ENCODE results near the gene CARHSP1.

Gene CARHSP1

GRCh38 chr16:8858994-8859912 is 9.6 kb downstream of the CARHSP1 start:
- no peak for TF ChIP-seq TAF1 (IDR thresholded peaks at IDR 0.05; ENCODE audit: borderline replicate concordance, low read depth, low read length)
- TF ChIP-seq POLR2A (IDR thresholded peaks at IDR 0.05; ENCODE audit: low read depth, low read length), result no peak
- TF ChIP-seq POLR2AphosphoS5 (IDR thresholded peaks at IDR 0.05; ENCODE audit: low read depth, low read length), result no peak; the same call in 1 of the 2 replicates
- DNase-seq (ENCODE audit: insufficient read length), result no peak
- FAIRE-seq, result no peak

GRCh38 chr16:8855972-8856371 is 12.8 kb downstream of the CARHSP1 start:
- FAIRE-seq (no peak), DNase-seq (ENCODE audit: insufficient read length) (no peak)
- TF ChIP-seq TAF1 (IDR thresholded peaks at IDR 0.05; ENCODE audit: borderline replicate concordance, low read depth, low read length) (no peak), POLR2A (IDR thresholded peaks at IDR 0.05; ENCODE audit: low read depth, low read length) (no peak), POLR2AphosphoS5 (IDR thresholded peaks at IDR 0.05; ENCODE audit: low read depth, low read length) (no peak)

GRCh38 chr16:8855051-8855786 is 13.6 kb downstream of the CARHSP1 start:
- TF ChIP-seq POLR2AphosphoS5 (IDR thresholded peaks at IDR 0.05; ENCODE audit: low read depth, low read length) (no peak), TAF1 (IDR thresholded peaks at IDR 0.05; ENCODE audit: borderline replicate concordance, low read depth, low read length) (no peak), POLR2A (IDR thresholded peaks at IDR 0.05; ENCODE audit: low read depth, low read length) (no peak; the same call in 1 of the 2 replicates)
- DNase-seq (ENCODE audit: insufficient read length), result no peak
- no peak for FAIRE-seq

DNA sequence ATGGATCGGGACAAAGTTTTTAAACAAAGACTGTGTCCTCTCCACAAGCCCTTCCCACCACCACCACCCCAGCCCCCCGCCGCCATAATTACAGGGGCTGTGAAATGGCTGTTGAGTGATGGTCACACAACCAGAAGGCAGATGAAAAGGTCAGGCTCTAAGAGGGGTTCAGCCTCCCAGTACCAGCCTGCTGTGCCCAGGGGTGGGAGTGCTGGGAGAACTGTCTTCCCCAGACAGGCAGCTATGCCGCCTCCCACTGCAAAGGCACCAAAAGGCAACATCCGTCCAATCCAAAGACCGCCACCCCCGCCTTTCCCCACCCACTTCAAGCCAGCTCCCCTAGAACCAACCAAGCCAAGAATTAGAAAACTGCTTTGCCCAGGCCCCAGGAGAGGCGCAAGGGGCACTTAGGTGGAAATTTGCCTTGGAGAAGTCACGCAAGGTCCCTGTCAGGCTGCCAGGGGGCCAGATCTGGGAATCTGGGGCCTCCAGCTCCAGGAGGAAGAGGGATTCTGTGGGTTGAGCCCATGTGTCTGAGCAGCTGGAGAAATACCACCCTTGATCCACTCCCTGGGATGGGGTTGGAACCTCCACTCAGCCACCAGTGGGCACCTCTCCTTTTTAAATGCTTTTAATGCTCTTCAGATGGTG is 14.4 kb downstream of the CARHSP1 start:
- DNase-seq (ENCODE audit: insufficient read length), result no peak
- no peak for FAIRE-seq
- TF ChIP-seq POLR2AphosphoS5 (IDR thresholded peaks at IDR 0.05; ENCODE audit: low read depth, low read length), result no peak
- no peak; the same call in 1 of the 2 replicates for TF ChIP-seq POLR2A (IDR thresholded peaks at IDR 0.05; ENCODE audit: low read depth, low read length)
- TF ChIP-seq TAF1 (IDR thresholded peaks at IDR 0.05; ENCODE audit: borderline replicate concordance, low read depth, low read length), result no peak

DNA sequence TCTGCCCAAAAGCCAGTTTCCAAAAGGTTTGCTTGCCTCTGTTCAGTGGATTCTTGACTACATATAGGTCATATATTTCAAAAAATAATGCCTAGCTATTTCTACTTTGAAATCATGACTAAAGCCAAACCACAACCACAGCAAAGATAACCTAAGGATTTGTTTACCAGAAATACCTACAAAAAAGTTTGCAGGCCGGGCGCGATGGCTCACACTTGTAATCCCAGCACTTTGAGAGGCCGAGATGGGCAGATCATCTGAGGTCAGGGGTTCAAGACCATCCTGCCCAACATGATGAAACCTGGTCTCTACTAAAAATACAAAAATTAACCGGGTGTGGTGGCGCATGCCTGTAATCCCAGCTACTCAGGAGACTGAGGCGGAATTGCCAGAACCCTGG is 15.2 kb downstream of the CARHSP1 start:
- TF ChIP-seq TAF1 (IDR thresholded peaks at IDR 0.05; ENCODE audit: borderline replicate concordance, low read depth, low read length) (no peak), POLR2A (IDR thresholded peaks at IDR 0.05; ENCODE audit: low read depth, low read length) (no peak), POLR2AphosphoS5 (IDR thresholded peaks at IDR 0.05; ENCODE audit: low read depth, low read length) (no peak; the same call in 1 of the 2 replicates)
- no peak for FAIRE-seq
- DNase-seq (ENCODE audit: insufficient read length), result no peak

GRCh38 chr16:8853150-8853549 is 15.7 kb downstream of the CARHSP1 start:
- no peak for DNase-seq (ENCODE audit: insufficient read length)
- TF ChIP-seq POLR2AphosphoS5 (IDR thresholded peaks at IDR 0.05; ENCODE audit: low read depth, low read length) (no peak; the same call in 1 of the 2 replicates), POLR2A (IDR thresholded peaks at IDR 0.05; ENCODE audit: low read depth, low read length) (no peak), TAF1 (IDR thresholded peaks at IDR 0.05; ENCODE audit: borderline replicate concordance, low read depth, low read length) (no peak)

DNA sequence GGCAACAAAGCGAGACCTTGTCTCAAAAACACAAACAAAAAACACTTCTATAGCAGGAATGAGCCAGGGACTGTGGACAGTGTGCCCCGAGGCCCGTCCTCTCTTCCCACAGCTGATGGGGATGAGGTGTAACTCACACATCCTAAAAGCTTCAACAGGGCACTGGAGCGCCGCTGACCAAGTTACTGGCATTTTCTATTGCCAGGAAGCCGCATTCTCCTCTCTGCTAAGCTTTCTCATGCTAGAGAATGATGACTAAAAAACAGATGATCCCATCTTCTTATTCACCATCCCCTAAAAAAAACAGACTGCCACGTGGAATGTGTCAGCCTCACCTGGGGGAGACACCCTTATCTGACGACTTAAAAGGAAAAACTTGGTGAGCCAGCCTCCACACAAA is 16.3 kb downstream of the CARHSP1 start:
- no peak for FAIRE-seq
- no peak for TF ChIP-seq POLR2A (IDR thresholded peaks at IDR 0.05; ENCODE audit: low read depth, low read length)

More at GRCh38 chr16:8853150-8853549, 15.7 kb downstream of the CARHSP1 start:
- FAIRE-seq, result no peak

GRCh38 chr16:8851761-8852403 is 16.9 kb downstream of the CARHSP1 start:
- FAIRE-seq (no peak), DNase-seq (ENCODE audit: insufficient read length) (no peak)
- TF ChIP-seq POLR2AphosphoS5 (IDR thresholded peaks at IDR 0.05; ENCODE audit: low read depth, low read length) (no peak), TAF1 (IDR thresholded peaks at IDR 0.05; ENCODE audit: borderline replicate concordance, low read depth, low read length) (no peak), POLR2A (IDR thresholded peaks at IDR 0.05; ENCODE audit: low read depth, low read length) (peak; percentile 28; the same call in 1 of the 2 replicates)

More for the DNA sequence above, 16.3 kb downstream of the CARHSP1 start:
- DNase-seq (ENCODE audit: insufficient read length), result no peak

DNA sequence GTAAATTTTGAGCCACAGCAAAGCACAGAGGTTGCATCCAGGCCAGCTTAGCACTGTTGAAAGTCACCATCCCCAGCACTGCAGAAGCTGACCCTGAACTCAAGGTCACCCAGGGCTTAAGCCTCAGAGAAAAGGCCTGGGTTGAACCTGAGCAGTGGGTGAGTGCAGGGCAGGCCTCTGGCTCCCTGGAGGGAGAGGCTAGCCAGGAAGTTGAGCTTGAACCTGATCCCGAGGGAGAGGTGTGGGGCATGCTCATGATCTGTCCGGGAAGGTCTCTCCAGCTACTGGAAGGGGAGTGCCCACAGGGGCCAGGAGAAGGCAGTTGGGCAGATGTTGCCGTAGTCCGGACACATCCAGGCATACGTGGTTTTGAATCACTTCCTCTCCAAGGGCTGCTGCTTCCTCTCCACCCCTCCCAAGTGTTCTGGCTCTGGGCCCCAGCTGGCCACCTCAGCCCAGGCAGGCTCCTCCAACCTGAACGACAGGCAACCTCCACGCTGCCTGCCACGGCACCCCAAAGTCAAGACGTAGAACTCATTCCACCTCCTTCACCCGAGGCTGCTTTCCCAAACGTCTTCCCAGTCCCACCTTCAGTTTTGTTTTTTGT is 18.4 kb downstream of the CARHSP1 start:
- peak; percentile 53; the same call in 1 of the 2 replicates for TF ChIP-seq POLR2AphosphoS5 (IDR thresholded peaks at IDR 0.05; ENCODE audit: low read depth, low read length)
- no peak for TF ChIP-seq TAF1 (IDR thresholded peaks at IDR 0.05; ENCODE audit: borderline replicate concordance, low read depth, low read length)
- peak; percentile 55 for TF ChIP-seq POLR2A (IDR thresholded peaks at IDR 0.05; ENCODE audit: low read depth, low read length)
- DNase-seq (ENCODE audit: insufficient read length) (no peak), FAIRE-seq (no peak)

DNA sequence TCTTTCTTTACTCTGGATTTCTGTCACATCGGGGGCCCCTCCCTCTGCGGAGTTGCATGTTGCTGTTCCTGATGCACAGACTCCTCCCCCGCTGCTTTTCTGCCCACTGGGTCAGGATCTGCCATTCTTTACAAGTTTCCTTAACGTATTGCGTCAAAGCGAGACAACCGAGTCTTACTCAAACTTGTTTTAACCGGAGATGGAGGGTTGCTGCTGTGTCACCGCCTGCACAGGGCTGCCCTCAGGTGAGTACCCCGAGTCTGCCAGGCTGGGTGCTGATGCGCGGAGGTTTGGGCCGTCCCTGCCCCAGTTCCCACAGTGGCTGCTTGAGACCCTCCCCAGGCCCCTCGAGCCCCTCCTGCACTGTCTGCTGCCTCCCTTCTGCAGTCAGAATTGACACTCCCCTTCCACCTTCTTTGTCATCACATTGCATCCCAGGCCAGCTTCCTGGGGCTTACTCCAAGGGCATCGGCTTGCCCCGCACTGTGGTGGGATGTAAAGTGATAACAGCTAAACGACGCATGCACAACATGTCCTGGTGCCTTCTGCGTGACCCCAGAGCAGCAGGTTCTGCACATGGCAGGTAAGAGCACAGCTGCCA is 19.3 kb downstream of the CARHSP1 start:
- FAIRE-seq (no peak), DNase-seq (ENCODE audit: insufficient read length) (no peak)
- TF ChIP-seq TAF1 (IDR thresholded peaks at IDR 0.05; ENCODE audit: borderline replicate concordance, low read depth, low read length), result no peak
- TF ChIP-seq POLR2AphosphoS5 (IDR thresholded peaks at IDR 0.05; ENCODE audit: low read depth, low read length), result 0 out of 2 replicates have a peak, but pooled peaks have one; percentile 21

All from GM12892 (cell line).